Stimulated activated naive B cell treated with anti-CD40 and anti-IgM and Interleukin-4, amounts not matched to agents 10 μg/mL and 1 μg/mL and 100 μg/mL, for 72 hours (primary cell): ENCODE data around the gene ELOA.
"Not testable (repeated sequence)": the region's sequence is repeated elsewhere in the genome, so short reads cannot be mapped to it uniquely, and the experiment has no call there.

Source experiments
- ATAC-seq, 2 donors: fragments of 150-1000 bp; cut with Tn5 transposase; replicated peaks; 2 replicates each; pipeline ENCODE4 v1.10.0; 2021; ENCODE audit warnings: moderate library complexity in 1 of 2
- DNase-seq: peaks from one replicate; pipeline ENCODE4 v3.0.0; 2021
- H3K27ac Mint-ChIP-seq: one replicate; pipeline ENCODE4 v1.8.0; 2022; ENCODE audit warnings: mild to moderate bottlenecking, mixed read lengths
- H3K27me3 Mint-ChIP-seq, 2 donors: one replicate each; pipeline ENCODE4 v1.8.0; 2022; ENCODE audit warnings: mixed read lengths in 2 of 2
- H3K36me3 Mint-ChIP-seq, 2 donors: one replicate each; pipeline ENCODE4 v1.8.0; 2022; ENCODE audit warnings: mixed read lengths in 2 of 2, mild to moderate bottlenecking in 1 of 2
- H3K4me1 Mint-ChIP-seq, 2 donors: one replicate each; pipeline ENCODE4 v1.8.0; 2022; ENCODE audit warnings: mixed read lengths in 2 of 2, mild to moderate bottlenecking in 1 of 2
- H3K4me3 Mint-ChIP-seq, 2 donors: one replicate each; pipeline ENCODE4 v1.8.0; 2022; ENCODE audit warnings: mild to moderate bottlenecking in 2 of 2, mixed read lengths in 2 of 2, moderate library complexity in 1 of 2
- H3K9me3 Mint-ChIP-seq, 2 donors: one replicate each; pipeline ENCODE4 v1.8.0; 2022; ENCODE audit warnings: mixed read lengths in 2 of 2, mild to moderate bottlenecking in 1 of 2

ELOA gene

GRCh38 chr1:23798662-23799142 is 55.4 kb downstream of the ELOA start:
- Mint-ChIP-seq H3K4me3 (peak overlapping the region in 1 of 2 donors; percentile 95), H3K27me3 (no peaks in the 10 kb centered on the region), H3K9me3 (no peaks in the 10 kb centered on the region), H3K27ac (peak overlapping the region; percentile 56), H3K36me3 (peaks cover 24 to 39% of the 10 kb centered on the region in 2 donors), H3K4me1 (peaks cover 17 to 39% of the 10 kb centered on the region in 2 donors)
- DNase-seq, result no peak
- no peak for ATAC-seq

GRCh38 chr1:23799255-23799569 is 55.9 kb downstream of the ELOA start:
- H3K27me3 Mint-ChIP-seq, result no peaks in the 10 kb centered on the region
- peak overlapping the region; percentile 94 to 95 for H3K4me3 Mint-ChIP-seq
- DNase-seq (no peak), ATAC-seq (no peak)
- H3K27ac Mint-ChIP-seq, result no peak overlapping the region
- peaks cover 17 to 33% of the 10 kb centered on the region in 2 donors for H3K4me1 Mint-ChIP-seq
- H3K36me3 Mint-ChIP-seq, result peaks cover 24 to 41% of the 10 kb centered on the region in 2 donors
- no peaks in the 10 kb centered on the region for H3K9me3 Mint-ChIP-seq

- Mint-ChIP-seq H3K27ac (peak overlapping the region; percentile 94), H3K27me3 (no peaks in the 10 kb centered on the region), H3K4me3 (peak overlapping the region; percentile 94 to 95), H3K36me3 (peaks cover 18 to 39% of the 10 kb centered on the region in 2 donors), H3K9me3 (no peaks in the 10 kb centered on the region), H3K4me1 (peaks cover 17 to 30% of the 10 kb centered on the region in 2 donors)
- DNase-seq, result no peak
- peak; percentile 12 to 14 for ATAC-seq
Observed at GRCh38 chr1:23799570-23800399, 56.5 kb downstream of the ELOA start.

DNA sequence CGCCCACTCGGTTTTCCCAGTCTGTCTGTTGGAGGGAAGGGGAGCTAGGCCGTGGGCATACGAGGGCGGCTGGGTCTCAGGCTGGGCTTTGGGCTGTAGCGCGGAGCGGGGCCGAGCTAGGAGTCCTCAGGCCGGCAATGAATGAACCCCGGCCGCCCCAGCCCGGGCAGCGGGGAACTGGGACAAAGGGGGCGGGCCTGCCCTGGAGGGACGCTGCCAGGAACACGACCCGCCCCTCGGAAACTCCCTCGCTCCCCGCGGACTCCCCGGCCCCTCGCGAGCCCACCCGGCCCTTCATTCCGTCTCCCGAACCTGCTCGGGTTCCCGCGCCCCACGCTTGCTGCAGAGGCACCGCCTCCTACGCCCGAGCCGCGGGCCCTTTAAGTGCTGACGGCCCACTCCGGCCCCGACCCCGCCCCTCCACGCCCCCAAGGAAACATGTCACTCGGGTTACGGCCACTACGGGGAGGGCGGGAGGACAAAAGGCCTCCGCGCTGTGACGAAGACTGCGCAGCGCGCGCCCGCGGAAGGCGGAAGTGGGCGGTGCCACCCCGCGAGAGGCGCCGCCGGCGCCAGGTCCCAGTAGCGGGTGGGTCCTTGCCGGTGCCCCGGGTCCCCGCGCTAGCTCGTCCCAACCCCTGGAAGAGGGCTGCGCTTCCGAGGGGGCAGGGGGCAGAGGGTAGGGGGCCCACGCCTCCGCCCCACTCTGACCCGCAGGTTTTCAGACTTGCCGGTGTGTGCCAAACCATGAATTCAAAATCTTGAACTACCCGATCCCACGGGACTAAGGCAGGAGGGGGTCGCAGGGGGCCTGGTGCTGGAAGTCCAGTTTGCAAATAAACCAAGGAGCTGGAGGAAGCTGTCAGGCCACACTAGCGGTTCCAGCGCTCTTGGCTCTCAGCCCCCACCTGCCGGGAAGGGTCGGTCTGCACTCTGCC is 57.4 kb downstream of the ELOA start, which contains the start of gene GALE:
TSS of gene GALE (minus strand) at position 355 of the 938 bp plus-strand sequence. CDS start 1,747 bp downstream, outside the sequence.
- ATAC-seq, result peak; percentile 89 to 94

DNA sequence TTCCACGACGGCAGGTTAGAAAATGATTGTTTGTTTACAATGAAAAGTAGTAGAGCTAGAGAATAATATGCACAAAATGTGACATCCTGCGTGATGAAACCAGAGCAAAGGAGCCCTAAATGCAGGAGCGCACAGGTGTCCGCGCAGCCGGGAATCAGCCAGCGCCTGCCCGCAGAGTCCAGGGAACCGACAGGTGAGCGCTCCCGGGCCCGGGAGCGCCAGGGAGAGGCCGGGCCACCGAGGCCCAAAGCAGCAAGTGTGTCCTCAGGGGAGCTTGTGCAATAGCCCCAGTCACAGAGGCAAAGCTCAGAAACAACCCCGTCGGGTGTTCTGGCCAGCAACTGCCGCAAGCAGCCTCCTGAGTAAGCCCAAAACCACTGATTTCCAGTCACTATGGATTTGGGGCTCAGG is 58.1 kb downstream of the ELOA start:
- peaks cover 16 to 44% of the 10 kb centered on the region in 2 donors for H3K36me3 Mint-ChIP-seq
- DNase-seq (no peak), ATAC-seq (no peak)
- H3K4me3 Mint-ChIP-seq, result peak overlapping the region; percentile 94 to 95
- H3K27me3 Mint-ChIP-seq, result no peaks in the 10 kb centered on the region
- peaks cover 25 to 30% of the 10 kb centered on the region in 2 donors for H3K4me1 Mint-ChIP-seq
- no peaks in the 10 kb centered on the region for H3K9me3 Mint-ChIP-seq
- H3K27ac Mint-ChIP-seq, result peak overlapping the region; percentile 93

More for the DNA sequence above, 57.4 kb downstream of the ELOA start, which contains the start of gene GALE:
- Mint-ChIP-seq H3K27ac (peak within 1 kb of the TSS; percentile 94), H3K4me3 (peak within 1 kb of the TSS; percentile 94 to 95), H3K4me1 (peaks cover 25 to 30% of the 10 kb centered on the region in 2 donors), H3K27me3 (no peaks in the 10 kb centered on the region), H3K36me3 (peaks cover 16 to 40% of the 10 kb centered on the region in 2 donors), H3K9me3 (no peaks in the 10 kb centered on the region)
- peak; percentile 91 for DNase-seq

DNA sequence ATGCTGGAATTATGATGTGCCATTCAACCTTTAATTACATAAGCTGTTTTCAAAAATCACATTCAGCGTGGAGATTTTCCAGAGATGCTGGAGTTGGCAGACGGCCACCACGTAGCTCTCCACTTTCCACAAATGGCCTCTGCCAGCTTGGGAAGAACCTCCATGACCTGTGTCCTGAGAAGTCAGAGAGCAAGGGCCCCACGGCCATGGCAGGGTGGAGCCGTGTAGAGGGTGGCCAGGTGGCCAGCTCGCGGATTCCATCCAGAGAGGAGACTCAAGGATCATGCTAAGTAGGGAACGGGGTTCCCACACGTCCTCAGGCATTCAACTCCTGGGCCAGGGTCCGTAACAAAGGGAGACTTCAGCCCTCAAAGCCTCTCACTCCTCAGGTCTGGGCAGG is 58.6 kb downstream of the ELOA start:
- Mint-ChIP-seq H3K4me3 (peak overlapping the region; percentile 59 to 68), H3K27me3 (no peaks in the 10 kb centered on the region), H3K4me1 (peaks cover 23 to 30% of the 10 kb centered on the region in 2 donors), H3K27ac (peak overlapping the region; percentile 11), H3K9me3 (no peaks in the 10 kb centered on the region), H3K36me3 (peaks cover 12 to 43% of the 10 kb centered on the region in 2 donors)
- ATAC-seq (no peak), DNase-seq (no peak)

DNA sequence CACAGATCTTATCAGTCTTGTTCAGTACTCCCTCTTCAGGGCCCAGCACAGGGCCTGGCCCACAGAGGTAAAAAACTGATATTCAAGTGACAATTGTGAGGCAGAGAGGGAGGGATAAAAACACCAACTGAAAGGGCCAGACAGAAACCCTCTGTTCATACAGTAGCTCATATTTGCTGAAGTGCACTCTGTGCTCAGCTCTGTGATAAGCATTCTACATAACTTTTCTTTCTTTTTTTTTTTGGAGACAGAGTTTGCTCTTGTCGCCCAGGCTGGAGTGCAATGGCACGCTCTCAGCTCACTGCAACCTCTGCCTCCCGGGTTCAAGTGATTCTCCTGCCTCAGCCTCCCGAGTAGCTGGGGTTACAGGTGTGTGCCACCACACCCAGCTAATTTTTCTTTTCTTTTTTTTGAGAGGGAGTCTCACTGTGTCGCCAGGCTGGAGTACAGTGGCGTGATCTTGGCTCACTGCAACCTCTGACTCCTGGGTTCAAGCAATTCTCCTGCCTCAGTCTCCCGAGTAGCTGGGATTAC is 59.6 kb downstream of the ELOA start:
- not testable (repeated sequence) for H3K27ac Mint-ChIP-seq, H3K27me3 Mint-ChIP-seq, ATAC-seq, H3K9me3 Mint-ChIP-seq, DNase-seq
- peak overlapping the region in 1 of 2 donors; percentile 8 for H3K4me3 Mint-ChIP-seq
- peaks cover 9 to 46% of the 10 kb centered on the region in 2 donors for H3K36me3 Mint-ChIP-seq
- H3K4me1 Mint-ChIP-seq, result peaks cover 29 to 35% of the 10 kb centered on the region in 2 donors

- H3K4me1 Mint-ChIP-seq, result peaks cover 27 to 32% of the 10 kb centered on the region in 2 donors
- H3K4me3 Mint-ChIP-seq, result no peak overlapping the region
- no peaks in the 10 kb centered on the region for H3K9me3 Mint-ChIP-seq
- ATAC-seq (no peak), DNase-seq (no peak)
- peaks cover 5 to 42% of the 10 kb centered on the region in 2 donors for H3K36me3 Mint-ChIP-seq
- no peaks in the 10 kb centered on the region for H3K27me3 Mint-ChIP-seq
- H3K27ac Mint-ChIP-seq, result peak overlapping the region; percentile 5
Observed at GRCh38 chr1:23803674-23804073, 60.4 kb downstream of the ELOA start.

- no peak overlapping the region for H3K4me3 Mint-ChIP-seq
- peaks cover 1 to 37% of the 10 kb centered on the region in 2 donors for H3K36me3 Mint-ChIP-seq
- peaks cover 22 to 26% of the 10 kb centered on the region in 2 donors for H3K4me1 Mint-ChIP-seq
- H3K27me3 Mint-ChIP-seq, result no peaks in the 10 kb centered on the region
- H3K9me3 Mint-ChIP-seq, result no peaks in the 10 kb centered on the region
- DNase-seq, result no peak
- peak overlapping the region; percentile 84 for H3K27ac Mint-ChIP-seq
- ATAC-seq, result no peak
Observed at GRCh38 chr1:23804183-23804835, 61.0 kb downstream of the ELOA start.

- no peak for ATAC-seq
- no peak for DNase-seq
- H3K4me1 Mint-ChIP-seq, result peaks cover 24 to 25% of the 10 kb centered on the region in 2 donors
- H3K4me3 Mint-ChIP-seq, result no peak overlapping the region
- H3K9me3 Mint-ChIP-seq, result no peaks in the 10 kb centered on the region
- H3K27me3 Mint-ChIP-seq, result no peaks in the 10 kb centered on the region
- peak overlapping the region; percentile 75 for H3K27ac Mint-ChIP-seq
- peaks cover 1 to 37% of the 10 kb centered on the region in 2 donors for H3K36me3 Mint-ChIP-seq
Observed at GRCh38 chr1:23805025-23805424, 61.8 kb downstream of the ELOA start.

GRCh38 chr1:23806280-23806679 is 63.0 kb downstream of the ELOA start:
- Mint-ChIP-seq H3K4me3 (no peak overlapping the region), H3K27me3 (no peaks in the 10 kb centered on the region), H3K4me1 (peaks cover 32 to 34% of the 10 kb centered on the region in 2 donors), H3K9me3 (no peaks in the 10 kb centered on the region), H3K36me3 (peaks cover 4 to 37% of the 10 kb centered on the region in 2 donors), H3K27ac (peak overlapping the region; percentile 42)
- no peak for ATAC-seq
- DNase-seq, result no peak

- ATAC-seq (no peak), DNase-seq (no peak)
- no peaks in the 10 kb centered on the region for H3K9me3 Mint-ChIP-seq
- no peak overlapping the region for H3K4me3 Mint-ChIP-seq
- peaks cover 11 to 46% of the 10 kb centered on the region in 2 donors for H3K36me3 Mint-ChIP-seq
- H3K27ac Mint-ChIP-seq, result peak overlapping the region; percentile 2
- H3K27me3 Mint-ChIP-seq, result no peaks in the 10 kb centered on the region
- H3K4me1 Mint-ChIP-seq, result peaks cover 33% of the 10 kb centered on the region in 2 donors
Observed at GRCh38 chr1:23807453-23807852, 64.2 kb downstream of the ELOA start.

GRCh38 chr1:23809751-23810171 is 66.5 kb downstream of the ELOA start:
- Mint-ChIP-seq H3K4me1 (peaks cover 35 to 37% of the 10 kb centered on the region in 2 donors), H3K27ac (peak overlapping the region; percentile 42), H3K36me3 (peaks cover 16 to 44% of the 10 kb centered on the region in 2 donors), H3K4me3 (no peak overlapping the region), H3K27me3 (no peaks in the 10 kb centered on the region), H3K9me3 (no peaks in the 10 kb centered on the region)
- ATAC-seq (peak; percentile 87 to 89), DNase-seq (peak; percentile 73)
